Activated T-cell treated with anti-CD3 and anti-CD28 coated beads for 48 hours (primary cell): ENCODE measurements around the gene FBLN7.
"Not testable (repeated sequence)": the region's sequence is repeated elsewhere in the genome, so short reads cannot be mapped to it uniquely, and the experiment has no call there.

Source experiments
- DNase-seq: peaks from one replicate; pipeline ENCODE4 v3.0.0-alpha.2; 2020; ENCODE audit warnings: low read depth

The FBLN7 gene

GRCh38 chr2:112184121-112184520 is 45.9 kb downstream of the FBLN7 start:
- no peak for DNase-seq

- DNase-seq: no peak
Measured at GRCh38 chr2:112185131-112185530, 46.9 kb downstream of the FBLN7 start.

GRCh38 chr2:112187046-112187715 is 49.0 kb downstream of the FBLN7 start:
- no peak for DNase-seq

GRCh38 chr2:112187805-112188596 is 49.8 kb downstream of the FBLN7 start:
- peak; percentile 70 for DNase-seq

DNA sequence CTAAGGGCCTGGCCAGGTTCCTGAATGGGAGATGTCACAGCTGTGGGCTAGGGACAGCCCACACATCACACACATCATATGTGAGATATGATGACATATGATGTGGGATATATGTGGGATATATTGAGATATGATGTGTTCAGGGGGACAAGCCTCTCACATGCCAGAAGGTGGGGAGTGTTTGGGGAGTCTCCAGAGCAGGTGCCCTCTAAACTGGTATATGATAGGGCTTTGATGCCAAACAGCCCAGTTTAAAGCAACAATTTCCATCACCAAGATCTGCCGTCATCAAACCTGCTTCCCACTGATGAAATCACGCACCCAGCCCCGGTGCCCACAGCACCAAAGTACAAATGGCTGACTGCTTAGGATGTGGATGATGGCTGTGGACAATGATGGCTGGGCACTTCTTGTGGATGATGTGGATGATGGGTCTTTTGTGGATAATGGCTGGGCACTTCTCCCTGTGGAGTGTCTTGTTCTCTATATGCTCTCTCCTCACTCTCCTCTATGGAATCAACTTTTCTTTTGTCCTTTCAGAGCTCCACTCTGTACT is 50.9 kb downstream of the FBLN7 start:
- DNase-seq: no peak

GRCh38 chr2:112194028-112194427 is 55.8 kb downstream of the FBLN7 start:
- no peak for DNase-seq

- DNase-seq: no peak
Measured at GRCh38 chr2:112194482-112194881, 56.3 kb downstream of the FBLN7 start.

DNA sequence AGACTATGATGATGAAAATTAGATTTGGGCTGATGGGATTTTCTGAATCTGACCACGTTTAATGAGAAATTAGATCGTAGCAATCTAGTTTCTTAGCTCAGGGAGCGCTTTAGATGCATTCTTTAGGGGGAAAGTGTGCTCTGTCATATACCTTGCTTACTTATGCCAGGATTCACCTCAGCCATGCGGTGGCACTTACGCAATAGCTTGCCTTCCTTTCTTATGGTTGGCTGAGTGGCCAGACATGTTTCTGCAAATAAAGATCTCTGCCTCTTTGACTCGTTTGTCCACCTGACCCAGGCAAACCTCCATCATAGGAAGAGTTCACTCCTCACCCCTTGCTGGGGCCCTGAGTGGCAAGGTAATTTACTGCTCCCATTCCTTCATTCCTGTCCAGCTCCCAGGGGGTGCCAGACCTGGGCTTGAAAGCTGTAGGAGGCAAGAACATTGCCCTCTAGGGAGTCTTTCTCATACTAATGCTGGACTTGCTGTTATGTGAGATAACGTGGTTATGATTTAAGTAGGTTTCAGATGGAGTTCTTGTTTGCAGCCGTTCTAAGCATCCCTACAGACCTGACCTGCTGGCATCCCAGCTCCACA is 57.1 kb downstream of the FBLN7 start:
- no peak for DNase-seq

DNA sequence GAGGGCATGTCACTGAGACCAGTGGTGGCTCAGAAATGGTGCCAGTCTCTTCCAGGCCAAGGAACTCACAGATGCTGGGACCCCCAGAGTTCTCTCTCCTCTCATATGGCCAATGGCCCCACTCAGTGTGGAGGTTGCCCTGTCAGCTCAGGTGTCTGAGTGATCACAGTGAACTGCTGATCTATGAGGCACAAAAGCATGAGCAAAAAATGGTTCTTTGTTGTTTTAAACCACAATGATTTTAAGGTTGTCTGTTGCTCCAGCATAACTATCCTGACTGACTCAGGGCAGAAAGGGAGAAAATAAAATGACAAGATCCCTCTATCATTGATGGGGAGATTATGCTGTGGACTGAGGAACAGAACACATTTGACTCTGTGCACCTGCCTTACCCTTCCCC is 57.8 kb downstream of the FBLN7 start:
- no peak for DNase-seq

DNA sequence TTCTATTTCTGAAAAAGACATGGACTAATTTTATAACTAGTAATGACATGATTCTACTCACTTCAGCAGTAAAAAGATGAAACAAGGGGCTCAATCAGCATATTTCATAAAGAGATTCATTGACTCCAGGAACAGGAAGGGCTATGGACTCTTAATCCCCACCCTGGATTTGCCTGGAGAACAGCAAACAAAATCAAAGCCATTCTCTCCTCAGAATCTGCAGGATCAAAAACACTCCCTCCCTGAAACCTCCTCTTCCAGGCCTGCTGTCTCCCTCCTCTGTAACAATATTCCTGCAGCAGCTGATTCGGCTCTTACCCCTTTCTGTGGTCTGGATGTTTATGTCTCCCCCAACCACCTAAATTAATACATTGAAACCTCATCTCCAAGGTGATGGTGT is 59.7 kb downstream of the FBLN7 start:
- no peak for DNase-seq

- no peak for DNase-seq
Measured at GRCh38 chr2:112198780-112199179, 60.6 kb downstream of the FBLN7 start.

GRCh38 chr2:112199188-112199587 is 61.0 kb downstream of the FBLN7 start:
- DNase-seq: no peak

GRCh38 chr2:112201696-112202430 is 63.7 kb downstream of the FBLN7 start:
- DNase-seq: no peak

DNA sequence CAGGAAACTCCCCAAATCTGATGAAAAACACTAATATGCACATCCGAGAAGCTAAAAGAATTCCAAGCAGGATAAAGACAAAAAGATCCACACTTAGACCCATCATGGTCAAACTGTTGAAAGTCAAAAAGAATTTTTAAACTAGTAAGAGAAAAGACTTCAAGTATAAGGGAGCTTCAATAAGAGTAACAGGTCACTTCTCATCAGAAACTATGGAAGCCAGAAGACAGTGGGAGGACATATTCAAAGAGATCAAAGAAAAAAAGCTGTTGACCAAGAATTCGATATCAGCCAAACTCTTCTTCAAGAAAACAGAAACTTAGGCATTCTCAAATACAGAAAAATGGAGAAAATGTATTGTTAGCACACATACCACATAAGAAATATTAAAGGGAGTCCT is 66.2 kb downstream of the FBLN7 start:
- no peak for DNase-seq

DNA sequence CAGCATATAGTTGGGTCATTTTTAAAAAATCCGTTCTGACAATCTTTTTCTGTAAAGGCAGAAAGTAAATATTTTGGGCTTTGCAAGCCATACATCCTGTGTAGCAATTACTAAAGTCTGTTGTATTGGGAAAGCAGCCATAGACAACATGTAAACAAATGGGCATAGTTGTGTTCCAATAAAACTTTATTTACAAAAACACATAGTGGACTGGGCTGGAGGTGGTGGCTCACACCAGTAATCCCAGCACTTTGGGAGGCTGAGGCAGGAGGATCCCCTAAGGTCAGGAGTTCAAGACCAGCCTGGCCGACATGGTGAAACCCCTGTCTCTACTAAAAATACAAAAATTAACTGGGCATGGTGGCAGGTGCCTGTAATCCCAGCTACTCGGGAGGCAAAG is 69.7 kb downstream of the FBLN7 start:
- DNase-seq: not testable (repeated sequence)

DNA sequence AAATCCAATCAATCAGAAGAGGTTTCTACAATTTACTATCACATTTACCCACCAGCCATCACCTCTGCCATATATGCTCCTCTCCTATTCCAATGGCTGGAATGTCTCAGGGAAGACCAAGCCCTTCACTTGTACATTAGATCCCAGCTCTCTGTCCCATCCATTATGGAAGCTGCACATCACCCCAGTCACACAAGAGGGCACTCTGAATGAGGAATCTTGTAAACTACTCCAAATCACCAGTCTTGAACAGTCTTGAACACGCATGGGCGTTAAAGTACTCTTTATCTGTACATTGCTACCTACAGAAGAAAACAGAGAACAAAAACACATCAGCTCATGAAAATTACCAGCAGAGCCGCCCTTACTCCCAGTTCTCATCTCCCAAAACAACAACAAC is 78.0 kb downstream of the FBLN7 start:
- DNase-seq: no peak

GRCh38 chr2:112217854-112218253 is 79.7 kb downstream of the FBLN7 start:
- DNase-seq: no peak

GRCh38 chr2:112220186-112220585 is 82.0 kb downstream of the FBLN7 start:
- DNase-seq: no peak

GRCh38 chr2:112220831-112221230 is 82.6 kb downstream of the FBLN7 start:
- no peak for DNase-seq

GRCh38 chr2:112229348-112229747 is 91.2 kb downstream of the FBLN7 start:
- DNase-seq: no peak

DNA sequence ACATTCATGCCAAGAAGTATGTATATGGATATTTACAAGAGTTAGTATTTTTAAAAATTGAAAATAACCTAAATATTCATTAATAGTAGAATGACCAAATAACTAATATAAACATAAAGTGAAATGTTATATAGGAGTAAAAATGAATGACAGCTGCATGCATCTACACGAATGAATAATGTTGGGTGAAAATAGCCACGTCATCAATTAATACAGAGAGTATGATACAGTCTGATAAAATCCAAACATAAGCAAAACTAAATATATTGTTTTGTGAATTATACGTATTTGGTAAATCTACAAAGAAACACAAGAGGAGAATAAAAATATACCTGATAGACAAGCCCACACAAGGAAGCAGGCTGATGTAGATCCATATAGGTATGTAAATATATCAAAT is 92.2 kb downstream of the FBLN7 start:
- DNase-seq: no peak
